H1 (cell line): ENCODE results near the gene HAVCR2.

ENCODE experiments used
- CHD1 ChIP-seq: IDR thresholded peaks from 2 replicates; pipeline ENCODE4 v1.6.1; 2012; ENCODE audit warnings: low read depth, low read length, improper control_type of control experiment
- EZH2 ChIP-seq: fragments of 200-600 bp; sonication (generic); IDR thresholded peaks from 2 replicates; pipeline ENCODE4 v1.7.1; 2012; ENCODE audit warnings: low read depth, mild to moderate bottlenecking, moderate library complexity, low read length, inconsistent platforms; ENCODE audit not compliant: severe bottlenecking
- NRF1 ChIP-seq: IDR thresholded peaks from 2 replicates; pipeline ENCODE4 v1.6.1; 2011; ENCODE audit warnings: mild to moderate bottlenecking, low read depth, low read length, improper control_type of control experiment
- POLR2A ChIP-seq, 2 experiments: IDR thresholded peaks; 1 replicate in 1 of 2; 2 replicates in 1 of 2; pipeline ENCODE4 v1.6.1; 2011; ENCODE audit warnings: low read depth in 2 of 2, low read length in 2 of 2, mild to moderate bottlenecking in 2 of 2; ENCODE audit errors: control extremely low read depth in 1 of 2
- RAD21 ChIP-seq, 2 experiments: IDR thresholded peaks in 1 of 2; conservative IDR thresholded peaks in 1 of 2; 2 replicates each; pipeline ENCODE4 v1.6.1; 2011; ENCODE audit warnings: low read depth in 2 of 2, low read length in 2 of 2, improper control_type of control experiment in 1 of 2, inconsistent platforms in 1 of 2, mild to moderate bottlenecking in 1 of 2, moderate library complexity in 1 of 2
- SIN3A ChIP-seq, 2 experiments: IDR thresholded peaks in 1 of 2; conservative IDR thresholded peaks in 1 of 2; 2 replicates each; pipeline ENCODE4 v1.6.1; 2011 to 2012; ENCODE audit warnings: low read length in 2 of 2, improper control_type of control experiment in 1 of 2, low read depth in 1 of 2, mild to moderate bottlenecking in 1 of 2
- TEAD4 ChIP-seq: IDR thresholded peaks from 2 replicates; pipeline ENCODE4 v1.6.1; 2012; ENCODE audit warnings: low read depth, low read length, inconsistent platforms, mixed read lengths
- YY1 ChIP-seq: IDR thresholded peaks from 2 replicates; pipeline ENCODE4 v1.6.1; 2011; ENCODE audit warnings: low read depth, mild to moderate bottlenecking, low read length
- TF ChIP-seq, protein P1 (sequence below), 3 experiments: IDR thresholded peaks; 1 replicate in 2 of 3; 2 replicates in 1 of 3; pipeline versions ENCODE4 v1.5.1 to v1.6.1; 2011; ENCODE audit warnings: low read length in 3 of 3, mild to moderate bottlenecking in 3 of 3, inconsistent platforms in 2 of 3, low read depth in 1 of 3, moderate library complexity in 1 of 3; ENCODE audit not compliant: insufficient read depth in 1 of 3; ENCODE audit errors: control extremely low read depth in 1 of 3
- TF ChIP-seq, protein P2 (sequence below): fragments of 300-600 bp; sonication (generic); IDR thresholded peaks from 2 replicates; pipeline ENCODE4 v1.7.1; 2012; ENCODE audit warnings: low read length, moderate library complexity, mild to moderate bottlenecking, inconsistent platforms; ENCODE audit not compliant: insufficient replicate concordance

- TF ChIP-seq SIN3A (conservative IDR thresholded peaks at IDR 0.05 in 1 of 2, IDR thresholded peaks at IDR 0.05 in 1 of 2; ENCODE audit: low read depth in 1 of 2, low read length in 2 of 2) = no peak
- no peak for TF ChIP-seq CHD1
- TF ChIP-seq, protein P1, sequence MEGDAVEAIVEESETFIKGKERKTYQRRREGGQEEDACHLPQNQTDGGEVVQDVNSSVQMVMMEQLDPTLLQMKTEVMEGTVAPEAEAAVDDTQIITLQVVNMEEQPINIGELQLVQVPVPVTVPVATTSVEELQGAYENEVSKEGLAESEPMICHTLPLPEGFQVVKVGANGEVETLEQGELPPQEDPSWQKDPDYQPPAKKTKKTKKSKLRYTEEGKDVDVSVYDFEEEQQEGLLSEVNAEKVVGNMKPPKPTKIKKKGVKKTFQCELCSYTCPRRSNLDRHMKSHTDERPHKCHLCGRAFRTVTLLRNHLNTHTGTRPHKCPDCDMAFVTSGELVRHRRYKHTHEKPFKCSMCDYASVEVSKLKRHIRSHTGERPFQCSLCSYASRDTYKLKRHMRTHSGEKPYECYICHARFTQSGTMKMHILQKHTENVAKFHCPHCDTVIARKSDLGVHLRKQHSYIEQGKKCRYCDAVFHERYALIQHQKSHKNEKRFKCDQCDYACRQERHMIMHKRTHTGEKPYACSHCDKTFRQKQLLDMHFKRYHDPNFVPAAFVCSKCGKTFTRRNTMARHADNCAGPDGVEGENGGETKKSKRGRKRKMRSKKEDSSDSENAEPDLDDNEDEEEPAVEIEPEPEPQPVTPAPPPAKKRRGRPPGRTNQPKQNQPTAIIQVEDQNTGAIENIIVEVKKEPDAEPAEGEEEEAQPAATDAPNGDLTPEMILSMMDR (IDR thresholded peaks at IDR 0.05; ENCODE audit: control extremely low read depth in 1 of 3, insufficient read depth in 1 of 3, low read depth in 1 of 3, low read length in 3 of 3) = no peak
- TF ChIP-seq RAD21 (IDR thresholded peaks at IDR 0.05 in 1 of 2, conservative IDR thresholded peaks at IDR 0.05 in 1 of 2; ENCODE audit: low read depth in 2 of 2, low read length in 2 of 2) = no peak
- TF ChIP-seq POLR2A (IDR thresholded peaks at IDR 0.05; ENCODE audit: control extremely low read depth in 1 of 2, low read depth in 2 of 2, low read length in 2 of 2) = no peak
- no peak for TF ChIP-seq NRF1
- no peak for TF ChIP-seq EZH2
- no peak for TF ChIP-seq TEAD4
- no peak for TF ChIP-seq YY1
- TF ChIP-seq, protein P2, sequence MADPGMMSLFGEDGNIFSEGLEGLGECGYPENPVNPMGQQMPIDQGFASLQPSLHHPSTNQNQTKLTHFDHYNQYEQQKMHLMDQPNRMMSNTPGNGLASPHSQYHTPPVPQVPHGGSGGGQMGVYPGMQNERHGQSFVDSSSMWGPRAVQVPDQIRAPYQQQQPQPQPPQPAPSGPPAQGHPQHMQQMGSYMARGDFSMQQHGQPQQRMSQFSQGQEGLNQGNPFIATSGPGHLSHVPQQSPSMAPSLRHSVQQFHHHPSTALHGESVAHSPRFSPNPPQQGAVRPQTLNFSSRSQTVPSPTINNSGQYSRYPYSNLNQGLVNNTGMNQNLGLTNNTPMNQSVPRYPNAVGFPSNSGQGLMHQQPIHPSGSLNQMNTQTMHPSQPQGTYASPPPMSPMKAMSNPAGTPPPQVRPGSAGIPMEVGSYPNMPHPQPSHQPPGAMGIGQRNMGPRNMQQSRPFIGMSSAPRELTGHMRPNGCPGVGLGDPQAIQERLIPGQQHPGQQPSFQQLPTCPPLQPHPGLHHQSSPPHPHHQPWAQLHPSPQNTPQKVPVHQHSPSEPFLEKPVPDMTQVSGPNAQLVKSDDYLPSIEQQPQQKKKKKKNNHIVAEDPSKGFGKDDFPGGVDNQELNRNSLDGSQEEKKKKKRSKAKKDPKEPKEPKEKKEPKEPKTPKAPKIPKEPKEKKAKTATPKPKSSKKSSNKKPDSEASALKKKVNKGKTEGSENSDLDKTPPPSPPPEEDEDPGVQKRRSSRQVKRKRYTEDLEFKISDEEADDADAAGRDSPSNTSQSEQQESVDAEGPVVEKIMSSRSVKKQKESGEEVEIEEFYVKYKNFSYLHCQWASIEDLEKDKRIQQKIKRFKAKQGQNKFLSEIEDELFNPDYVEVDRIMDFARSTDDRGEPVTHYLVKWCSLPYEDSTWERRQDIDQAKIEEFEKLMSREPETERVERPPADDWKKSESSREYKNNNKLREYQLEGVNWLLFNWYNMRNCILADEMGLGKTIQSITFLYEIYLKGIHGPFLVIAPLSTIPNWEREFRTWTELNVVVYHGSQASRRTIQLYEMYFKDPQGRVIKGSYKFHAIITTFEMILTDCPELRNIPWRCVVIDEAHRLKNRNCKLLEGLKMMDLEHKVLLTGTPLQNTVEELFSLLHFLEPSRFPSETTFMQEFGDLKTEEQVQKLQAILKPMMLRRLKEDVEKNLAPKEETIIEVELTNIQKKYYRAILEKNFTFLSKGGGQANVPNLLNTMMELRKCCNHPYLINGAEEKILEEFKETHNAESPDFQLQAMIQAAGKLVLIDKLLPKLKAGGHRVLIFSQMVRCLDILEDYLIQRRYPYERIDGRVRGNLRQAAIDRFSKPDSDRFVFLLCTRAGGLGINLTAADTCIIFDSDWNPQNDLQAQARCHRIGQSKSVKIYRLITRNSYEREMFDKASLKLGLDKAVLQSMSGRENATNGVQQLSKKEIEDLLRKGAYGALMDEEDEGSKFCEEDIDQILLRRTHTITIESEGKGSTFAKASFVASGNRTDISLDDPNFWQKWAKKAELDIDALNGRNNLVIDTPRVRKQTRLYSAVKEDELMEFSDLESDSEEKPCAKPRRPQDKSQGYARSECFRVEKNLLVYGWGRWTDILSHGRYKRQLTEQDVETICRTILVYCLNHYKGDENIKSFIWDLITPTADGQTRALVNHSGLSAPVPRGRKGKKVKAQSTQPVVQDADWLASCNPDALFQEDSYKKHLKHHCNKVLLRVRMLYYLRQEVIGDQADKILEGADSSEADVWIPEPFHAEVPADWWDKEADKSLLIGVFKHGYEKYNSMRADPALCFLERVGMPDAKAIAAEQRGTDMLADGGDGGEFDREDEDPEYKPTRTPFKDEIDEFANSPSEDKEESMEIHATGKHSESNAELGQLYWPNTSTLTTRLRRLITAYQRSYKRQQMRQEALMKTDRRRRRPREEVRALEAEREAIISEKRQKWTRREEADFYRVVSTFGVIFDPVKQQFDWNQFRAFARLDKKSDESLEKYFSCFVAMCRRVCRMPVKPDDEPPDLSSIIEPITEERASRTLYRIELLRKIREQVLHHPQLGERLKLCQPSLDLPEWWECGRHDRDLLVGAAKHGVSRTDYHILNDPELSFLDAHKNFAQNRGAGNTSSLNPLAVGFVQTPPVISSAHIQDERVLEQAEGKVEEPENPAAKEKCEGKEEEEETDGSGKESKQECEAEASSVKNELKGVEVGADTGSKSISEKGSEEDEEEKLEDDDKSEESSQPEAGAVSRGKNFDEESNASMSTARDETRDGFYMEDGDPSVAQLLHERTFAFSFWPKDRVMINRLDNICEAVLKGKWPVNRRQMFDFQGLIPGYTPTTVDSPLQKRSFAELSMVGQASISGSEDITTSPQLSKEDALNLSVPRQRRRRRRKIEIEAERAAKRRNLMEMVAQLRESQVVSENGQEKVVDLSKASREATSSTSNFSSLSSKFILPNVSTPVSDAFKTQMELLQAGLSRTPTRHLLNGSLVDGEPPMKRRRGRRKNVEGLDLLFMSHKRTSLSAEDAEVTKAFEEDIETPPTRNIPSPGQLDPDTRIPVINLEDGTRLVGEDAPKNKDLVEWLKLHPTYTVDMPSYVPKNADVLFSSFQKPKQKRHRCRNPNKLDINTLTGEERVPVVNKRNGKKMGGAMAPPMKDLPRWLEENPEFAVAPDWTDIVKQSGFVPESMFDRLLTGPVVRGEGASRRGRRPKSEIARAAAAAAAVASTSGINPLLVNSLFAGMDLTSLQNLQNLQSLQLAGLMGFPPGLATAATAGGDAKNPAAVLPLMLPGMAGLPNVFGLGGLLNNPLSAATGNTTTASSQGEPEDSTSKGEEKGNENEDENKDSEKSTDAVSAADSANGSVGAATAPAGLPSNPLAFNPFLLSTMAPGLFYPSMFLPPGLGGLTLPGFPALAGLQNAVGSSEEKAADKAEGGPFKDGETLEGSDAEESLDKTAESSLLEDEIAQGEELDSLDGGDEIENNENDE = no peak
Measured at GRCh38 chr5:157063776-157064430, 44.9 kb downstream of the HAVCR2 start.
